Measurements from ENCODE around the gene C5AR2. TPM values are rescaled to one million over a fixed set of nuclear protein-coding genes. Genes with fewer than 3 reads are reported as not detected.

Gene C5AR2
- polyA plus RNA-seq, 1 donor from 2014 or later, result not detected

GRCh38 chr19:47309608-47310007 lies 22.4 kb upstream of the C5AR2 start, which contains the start of gene C5AR1:
TSS of gene C5AR1 (plus strand) at chr19:47309861. CDS start at chr19:47309896, 35 bp downstream.
- no peaks in the 10 kb centered on the region for H3K9me3 ChIP-seq (ENCODE audit: low read length)
- no peaks in the 10 kb centered on the region for H3F3A ChIP-seq (ENCODE audit: insufficient read depth, low read length, poor library complexity, severe bottlenecking)
- H3K27ac ChIP-seq (ENCODE audit: low read length), result no peak within 1 kb of the TSS
- no peaks in the 10 kb centered on the region for H4K20me1 ChIP-seq (ENCODE audit: insufficient read depth)
- H3K4me2 ChIP-seq (ENCODE audit: low read length), result no peak within 1 kb of the TSS
- no peak within 1 kb of the TSS for H2AFZ ChIP-seq (ENCODE audit: low read depth, low read length)
- H3K27me3 ChIP-seq (ENCODE audit: insufficient read depth, low read depth, low read length), result no peaks in the 10 kb centered on the region
- H3K9me2 ChIP-seq (ENCODE audit: insufficient read depth, low read length), result no peaks in the 10 kb centered on the region
- H3K79me2 ChIP-seq (replicated peaks; ENCODE audit: insufficient read depth, low read length), result no peaks in the 10 kb centered on the region
- no peaks in the 10 kb centered on the region for H3K36me3 ChIP-seq (ENCODE audit: insufficient read depth, low read length)
- no peak for TF ChIP-seq REST (IDR thresholded peaks at IDR 0.05; ENCODE audit: borderline replicate concordance)
- no peak for TF ChIP-seq CTCF (IDR thresholded peaks at IDR 0.05; ENCODE audit: poor library complexity, severe bottlenecking)
- TF ChIP-seq RAD21 (conservative IDR thresholded peaks at IDR 0.05), result no peak
- no peak for TF ChIP-seq EP300 (conservative IDR thresholded peaks at IDR 0.05; ENCODE audit: poor library complexity, severe bottlenecking)
- TF ChIP-seq TAF1 (IDR thresholded peaks at IDR 0.05; ENCODE audit: low read depth), result no peak
- TF ChIP-seq SMC3 (conservative IDR thresholded peaks at IDR 0.05; ENCODE audit: poor library complexity), result no peak
- TF ChIP-seq POLR2AphosphoS5 (IDR thresholded peaks at IDR 0.05), result no peak
- TF ChIP-seq MXI1 (conservative IDR thresholded peaks at IDR 0.05; ENCODE audit: poor library complexity, severe bottlenecking), result no peak
- TF ChIP-seq EZH2 (IDR thresholded peaks at IDR 0.05; ENCODE audit: borderline replicate concordance, insufficient read depth, low read length, poor library complexity, severe bottlenecking), result no peak
- H3K4me3 ChIP-seq (ENCODE audit: low read length), result no peak within 1 kb of the TSS
- H3K9ac ChIP-seq (ENCODE audit: low read length), result no peak within 1 kb of the TSS

GRCh38 chr19:47310323-47310722 lies 21.7 kb upstream of the C5AR2 start:
- Histone ChIP-seq H2AFZ (ENCODE audit: low read depth, low read length) (no peak overlapping the region), H3K27ac (ENCODE audit: low read length) (no peak overlapping the region), H3K4me2 (ENCODE audit: low read length) (no peak overlapping the region), H3K79me2 (replicated peaks; ENCODE audit: insufficient read depth, low read length) (no peaks in the 10 kb centered on the region), H3K9me2 (ENCODE audit: insufficient read depth, low read length) (no peaks in the 10 kb centered on the region), H3K27me3 (ENCODE audit: insufficient read depth, low read depth, low read length) (no peaks in the 10 kb centered on the region), H3K4me3 (ENCODE audit: low read length) (no peak overlapping the region), H4K20me1 (ENCODE audit: insufficient read depth) (no peaks in the 10 kb centered on the region), H3K9me3 (ENCODE audit: low read length) (no peaks in the 10 kb centered on the region), H3F3A (ENCODE audit: insufficient read depth, low read length, poor library complexity, severe bottlenecking) (no peaks in the 10 kb centered on the region), H3K36me3 (ENCODE audit: insufficient read depth, low read length) (no peaks in the 10 kb centered on the region), H3K9ac (ENCODE audit: low read length) (no peak overlapping the region)
- TF ChIP-seq EP300 (conservative IDR thresholded peaks at IDR 0.05; ENCODE audit: poor library complexity, severe bottlenecking), result no peak
- no peak for TF ChIP-seq CTCF (IDR thresholded peaks at IDR 0.05; ENCODE audit: poor library complexity, severe bottlenecking)
